ENCODE results near the gene FGD3. TPM values are rescaled to one million over a fixed set of nuclear protein-coding genes. Genes with fewer than 3 reads are reported as not detected.
A peak's percentile ranks its signal among the peaks of the same experiment; 100 is the strongest.

Gene FGD3
- total and polyA plus RNA-seq, 2 of the 8 experiments (the other 6 are each of a cell fraction or from before 2014, with no cell fraction given), result 1.4 to 1.9 TPM

- no peak overlapping the region for H3K23ac ChIP-seq (ENCODE audit: insufficient read length)
- H4K91ac ChIP-seq (replicated peaks; ENCODE audit: insufficient read length, low read length), result no peak overlapping the region
- H3K36me3 ChIP-seq (ENCODE audit: control insufficient read depth in 2 of 4, insufficient read depth in 4 of 4, low read length in 3 of 4), result no peaks in the 10 kb centered on the region
- H3K79me2 ChIP-seq (ENCODE audit: control insufficient read depth in 1 of 2, insufficient read depth in 2 of 2, low read length in 2 of 2), result no peaks in the 10 kb centered on the region
- no peak overlapping the region for H3K4me3 ChIP-seq (ENCODE audit: extremely low read depth in 1 of 4, insufficient read depth in 2 of 4, low read depth in 3 of 4, low read length in 4 of 4)
- H2BK5ac ChIP-seq (ENCODE audit: low read depth, low read length), result peak overlapping the region; percentile 35; the same call in 1 of the 2 replicates
- FAIRE-seq, result no peak
- no peak for TF ChIP-seq CTBP2 (IDR thresholded peaks at IDR 0.05; ENCODE audit: borderline replicate concordance, insufficient read depth, insufficient read length, low read length)
- no peak for TF ChIP-seq TCF12 (IDR thresholded peaks at IDR 0.05; ENCODE audit: low read depth, low read length)
- TF ChIP-seq JUN (IDR thresholded peaks at IDR 0.05; ENCODE audit: low read depth, low read length), result no peak
- no peak for TF ChIP-seq CBX8 (IDR thresholded peaks at IDR 0.05; ENCODE audit: borderline replicate concordance, low read depth, low read length)
- no peak for TF ChIP-seq SP2 (IDR thresholded peaks at IDR 0.05; ENCODE audit: low read length)
- no peak for TF ChIP-seq TBP (IDR thresholded peaks at IDR 0.05; ENCODE audit: low read depth, low read length)
- no peak for TF ChIP-seq HDAC6 (IDR thresholded peaks at IDR 0.05; ENCODE audit: low read depth, low read length)
- TF ChIP-seq PHF8 (conservative IDR thresholded peaks at IDR 0.05; ENCODE audit: low read depth, low read length), result no peak
- TF ChIP-seq CEBPB (IDR thresholded peaks at IDR 0.05; ENCODE audit: low read depth, low read length), result no peak
- no peak for TF ChIP-seq JUND (IDR thresholded peaks at IDR 0.05; ENCODE audit: low read length)
- TF ChIP-seq POLR2A (IDR thresholded peaks at IDR 0.05; ENCODE audit: control extremely low read depth in 1 of 2, low read depth in 2 of 2, low read length in 2 of 2), result no peak
- TF ChIP-seq EGR1 (IDR thresholded peaks at IDR 0.05; ENCODE audit: borderline replicate concordance, low read depth, low read length), result no peak
- TF ChIP-seq SAP30 (IDR thresholded peaks at IDR 0.05; ENCODE audit: insufficient read depth, insufficient replicate concordance, low read length), result no peak
- no peaks in the 10 kb centered on the region for H3K79me1 ChIP-seq (ENCODE audit: low read depth, low read length)
- peak overlapping the region; percentile 19; the same call in 1 of the 2 replicates for H3K18ac ChIP-seq (ENCODE audit: extremely low read depth, low read length)
- no peaks in the 10 kb centered on the region for H3K23me2 ChIP-seq (ENCODE audit: low read depth, low read length)
- no peaks in the 10 kb centered on the region for H3K9me3 ChIP-seq (ENCODE audit: insufficient read depth in 2 of 2, low read depth in 1 of 2, low read length in 1 of 2)
- H3K4ac ChIP-seq (replicated peaks; ENCODE audit: insufficient read length, low read depth, low read length), result peak overlapping the region; percentile 53
- 87% methylated on average over 12 of the region's 13 CpGs; no CpG with 5 or more reads in 1 of the 2 experiments for WGBS, 2 experiments (ENCODE audit: extremely low coverage in 1 of 2, insufficient coverage in 1 of 2, insufficient read length in 1 of 2, insufficient replicate concordance in 2 of 2, low coverage in 1 of 2, low lambda C conversion rate in 2 of 2, missing lambda C conversion rate in 1 of 2)
- H4K8ac ChIP-seq (ENCODE audit: extremely low read depth, insufficient read depth, low read length), result no peak overlapping the region
- H3K4me1 ChIP-seq (replicated peaks in 1 of 4; ENCODE audit: control insufficient read depth in 3 of 4, insufficient read depth in 4 of 4, low read length in 3 of 4), result peaks cover 0 to 9% (median under 1%) of the 10 kb centered on the region in 4 experiments; a peak in 3 of 7 replicates
- no peak overlapping the region for H3K56ac ChIP-seq (replicated peaks; ENCODE audit: insufficient read length, low read depth, low read length)
- no peak overlapping the region for H3K27ac ChIP-seq (ENCODE audit: low read depth, low read length)
- ChIA-PET POLR2A (ENCODE audit: partially characterized antibody) (interaction anchor here (1.1 kb wide), 1 partner anchor 15 kb away, joined by 4 read pairs; no protein-coding TSS in a partner anchor), CTCF (ENCODE audit: partially characterized antibody) (interaction anchor here (0.5 to 4.9 kb wide), 20 partner anchors 9 to 445 kb away, joined by 3 to 44 read pairs (median 4); partner anchors contain the start of gene CARD19)
- no peaks in the 10 kb centered on the region for H3K27me3 ChIP-seq (replicated peaks in 1 of 4; ENCODE audit: control insufficient read depth in 3 of 4, extremely low read depth in 1 of 4, insufficient read depth in 3 of 4, low read length in 3 of 4)
- no peak overlapping the region for H2AFZ ChIP-seq (ENCODE audit: low read length)
- H4K5ac ChIP-seq (ENCODE audit: insufficient read length, low read depth, low read length), result no peak overlapping the region
- H2AK5ac ChIP-seq (ENCODE audit: low read depth, low read length), result no peak overlapping the region
- peak overlapping the region; percentile 50; the same call in 1 of the 2 replicates for H2BK12ac ChIP-seq (ENCODE audit: low read depth, low read length)
- H3K9ac ChIP-seq (replicated peaks in 1 of 4; ENCODE audit: extremely low read depth in 1 of 4, low read depth in 3 of 4, low read length in 3 of 4), result no peak overlapping the region
- no peaks in the 10 kb centered on the region for H4K20me1 ChIP-seq (replicated peaks in 1 of 2; ENCODE audit: control insufficient read depth in 1 of 2, insufficient read depth in 2 of 2, low read length in 2 of 2)
- no peak overlapping the region for H2BK120ac ChIP-seq (replicated peaks; ENCODE audit: low read depth, low read length)
- no peak overlapping the region for H2BK20ac ChIP-seq (ENCODE audit: low read length)
- no peak overlapping the region for H3K4me2 ChIP-seq (ENCODE audit: insufficient read depth in 1 of 2, low read depth in 2 of 2, low read length in 2 of 2)
- no peak for DNase-seq (ENCODE audit: low read depth in 1 of 2, low spot score in 2 of 2)
- H2BK15ac ChIP-seq (ENCODE audit: low read length), result no peak overlapping the region
- no peak overlapping the region for H3K14ac ChIP-seq (ENCODE audit: insufficient read length)
Observed at GRCh38 chr9:93037476-93037971, 90.2 kb downstream of the FGD3 start.

All from H1 (cell line).